T47D (cell line): ENCODE data around the gene UFD1.

Experiments used
- DNase-seq, 2 experiments: peaks; one replicate each; pipeline versions ENCODE4 v3.0.0 to v3.0.0-alpha.2; 2011 to 2012; ENCODE audit warnings: low read depth in 1 of 2, low spot score in 1 of 2
- JUND ChIP-seq: IDR thresholded peaks from 2 replicates; pipeline ENCODE4 v1.6.1; 2012; ENCODE audit warnings: low read depth
- in situ Hi-C: cut with HindIII; loops from 2 replicates; pipeline ENCODE4 v1.10.0; 2016; ENCODE audit warnings: low sequenced_read_pairs, low pct_unique_long_range_greater_than_20kb

Gene UFD1

GRCh38 chr22:19429950-19430889, 48.8 kb downstream of the UFD1 start:
- in situ Hi-C loops, result no loop called here
- no peak for TF ChIP-seq JUND
- no peak for DNase-seq

DNA sequence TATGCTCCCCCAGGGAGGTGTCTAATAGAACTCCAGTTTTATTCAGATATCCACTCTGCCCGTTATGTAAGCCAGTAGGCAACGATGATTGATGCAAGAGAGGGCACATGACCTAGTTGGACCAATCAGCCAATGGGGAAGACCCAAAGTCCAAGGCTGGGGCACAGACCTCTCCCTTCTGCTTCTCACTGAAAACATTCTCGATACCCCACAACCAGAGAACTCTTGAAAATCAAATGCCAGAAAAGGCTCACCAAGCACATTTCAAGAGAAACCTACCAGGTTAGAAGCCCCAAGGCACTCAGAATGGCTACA, 54.9 kb downstream of the UFD1 start:
- no peak for DNase-seq
- TF ChIP-seq JUND, result no peak
- in situ Hi-C loops, result no loop called here

- in situ Hi-C loops, result no loop called here
- DNase-seq, result no peak
- TF ChIP-seq JUND, result no peak
These were observed 56.3 kb downstream of the UFD1 start for GRCh38 chr22:19422440-19423301.

DNA sequence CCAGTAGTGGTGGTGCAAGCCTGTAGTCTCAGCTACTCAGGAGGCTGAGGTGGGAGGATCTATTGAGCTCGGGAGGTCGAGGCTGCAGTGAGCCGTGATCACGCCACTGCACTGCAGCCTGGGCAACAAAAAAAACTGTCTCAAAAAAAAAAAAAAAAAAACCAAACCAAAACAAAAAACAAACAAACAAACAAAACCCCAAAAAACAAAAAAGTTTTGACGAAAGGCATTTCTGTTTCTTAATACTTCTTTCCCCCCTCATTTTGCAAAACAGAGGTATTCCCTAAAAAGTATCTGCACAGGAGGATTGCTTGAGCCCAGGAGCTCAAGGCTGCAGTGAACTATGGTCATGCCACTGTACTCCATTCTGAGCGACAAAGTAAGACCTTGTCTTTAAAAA, 58.7 kb downstream of the UFD1 start:
- in situ Hi-C loops, result no loop called here
- no peak for TF ChIP-seq JUND
- DNase-seq, result no peak

GRCh38 chr22:19419464-19420178, 59.4 kb downstream of the UFD1 start:
- DNase-seq, result no peak
- in situ Hi-C loops, result no loop called here
- no peak for TF ChIP-seq JUND

- no peak for TF ChIP-seq JUND
- no peak for DNase-seq
- in situ Hi-C loops, result no loop called here
These were observed 59.9 kb downstream of the UFD1 start for GRCh38 chr22:19419086-19419463.

DNA sequence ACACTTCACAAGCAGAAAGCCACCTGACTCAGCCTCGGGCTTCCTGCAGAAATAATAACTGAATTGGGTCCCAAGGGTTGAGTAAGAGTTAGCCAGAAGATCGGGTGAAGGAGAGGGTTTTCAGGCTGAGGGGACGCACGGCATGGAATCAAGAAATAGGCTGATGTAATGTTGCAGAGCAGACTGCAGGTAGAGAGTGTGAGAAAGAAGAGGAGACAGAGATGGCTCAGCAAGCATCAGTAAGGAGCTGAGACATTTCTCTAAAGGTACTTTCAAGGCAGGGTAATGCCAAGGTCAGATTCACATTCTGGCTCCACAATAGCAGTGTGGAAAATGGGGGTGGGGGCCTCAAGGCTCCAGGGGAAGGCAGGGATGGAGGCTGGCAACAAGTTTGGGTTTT, 66.1 kb downstream of the UFD1 start:
- in situ Hi-C loops, result no loop called here
- no peak for DNase-seq
- no peak for TF ChIP-seq JUND

DNA sequence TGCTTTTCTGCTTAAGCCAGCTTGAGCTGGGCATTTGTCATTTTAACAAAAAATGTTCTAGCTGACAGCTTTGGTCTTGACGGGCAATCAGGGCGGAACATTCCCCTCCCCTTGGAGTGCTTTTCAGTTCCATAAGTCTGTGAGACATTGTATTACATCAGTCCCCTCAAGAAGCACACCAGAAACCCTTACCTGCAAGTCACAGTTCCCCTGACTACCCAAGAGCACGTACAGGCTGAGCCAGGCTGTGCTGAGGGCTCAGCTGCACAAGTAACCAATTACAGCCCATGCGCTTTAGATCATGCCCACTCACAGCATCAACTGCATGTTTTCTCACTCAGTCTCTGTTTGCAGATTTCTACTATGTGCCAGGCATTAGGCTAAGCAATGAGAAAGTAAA, 66.5 kb downstream of the UFD1 start:
- DNase-seq, result no peak
- no peak for TF ChIP-seq JUND
- in situ Hi-C loops, result no loop called here

DNA sequence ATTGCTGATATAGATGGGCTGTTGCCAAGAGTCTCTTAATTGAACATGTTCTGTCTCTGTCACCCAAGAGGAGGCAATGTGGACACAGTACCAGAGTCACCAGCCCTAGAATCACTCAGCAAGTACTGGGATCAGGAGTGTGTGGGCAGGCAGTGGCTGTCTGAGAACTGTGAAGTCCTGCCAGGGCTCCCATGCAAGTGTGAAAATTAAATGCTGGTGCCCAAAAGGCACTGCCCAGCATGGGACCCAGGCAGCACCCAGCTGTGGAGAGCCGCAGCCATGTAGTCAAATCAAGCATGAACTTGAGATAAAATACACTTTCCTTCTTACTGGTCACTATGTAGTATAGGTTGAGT, 67.3 kb downstream of the UFD1 start:
- no peak for TF ChIP-seq JUND
- no peak for DNase-seq
- in situ Hi-C loops, result no loop called here

DNA sequence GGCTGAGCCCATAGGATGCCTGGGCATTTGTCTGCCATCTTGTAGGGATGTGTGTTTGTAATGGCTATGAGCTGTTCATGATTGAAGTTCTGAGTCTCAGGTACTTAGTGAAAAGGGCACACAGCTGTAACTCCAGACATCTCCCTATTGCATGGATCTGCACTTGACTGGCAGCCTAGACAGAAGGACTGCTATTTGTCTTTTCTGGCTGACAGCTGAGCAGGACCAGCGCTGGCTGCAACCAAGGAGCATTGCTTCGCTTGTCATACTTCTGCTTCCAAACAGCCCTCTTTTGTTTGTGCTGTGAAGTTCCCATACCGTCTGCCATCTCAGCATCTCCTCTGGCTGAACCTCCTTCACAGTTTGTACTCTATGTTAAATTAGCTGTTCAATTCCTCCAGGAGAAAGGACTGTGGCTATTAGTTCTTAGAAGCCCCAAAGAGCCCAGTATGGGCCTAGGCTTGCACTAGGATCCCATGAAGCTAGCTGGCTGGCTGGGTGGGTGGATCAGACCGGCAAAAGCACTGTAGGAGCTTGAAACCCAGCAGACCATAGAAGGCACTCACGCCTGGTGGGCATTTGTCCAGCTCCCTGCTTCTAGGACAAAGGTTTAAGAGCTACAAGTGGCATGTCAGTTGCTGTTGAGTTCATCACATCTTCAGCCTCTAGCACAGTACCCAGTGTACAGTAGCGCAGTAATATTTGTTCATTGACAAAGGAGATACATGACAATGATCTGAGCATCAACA, 67.9 kb downstream of the UFD1 start:
- in situ Hi-C loops, result no loop called here
- TF ChIP-seq JUND, result no peak
- DNase-seq, result no peak

DNA sequence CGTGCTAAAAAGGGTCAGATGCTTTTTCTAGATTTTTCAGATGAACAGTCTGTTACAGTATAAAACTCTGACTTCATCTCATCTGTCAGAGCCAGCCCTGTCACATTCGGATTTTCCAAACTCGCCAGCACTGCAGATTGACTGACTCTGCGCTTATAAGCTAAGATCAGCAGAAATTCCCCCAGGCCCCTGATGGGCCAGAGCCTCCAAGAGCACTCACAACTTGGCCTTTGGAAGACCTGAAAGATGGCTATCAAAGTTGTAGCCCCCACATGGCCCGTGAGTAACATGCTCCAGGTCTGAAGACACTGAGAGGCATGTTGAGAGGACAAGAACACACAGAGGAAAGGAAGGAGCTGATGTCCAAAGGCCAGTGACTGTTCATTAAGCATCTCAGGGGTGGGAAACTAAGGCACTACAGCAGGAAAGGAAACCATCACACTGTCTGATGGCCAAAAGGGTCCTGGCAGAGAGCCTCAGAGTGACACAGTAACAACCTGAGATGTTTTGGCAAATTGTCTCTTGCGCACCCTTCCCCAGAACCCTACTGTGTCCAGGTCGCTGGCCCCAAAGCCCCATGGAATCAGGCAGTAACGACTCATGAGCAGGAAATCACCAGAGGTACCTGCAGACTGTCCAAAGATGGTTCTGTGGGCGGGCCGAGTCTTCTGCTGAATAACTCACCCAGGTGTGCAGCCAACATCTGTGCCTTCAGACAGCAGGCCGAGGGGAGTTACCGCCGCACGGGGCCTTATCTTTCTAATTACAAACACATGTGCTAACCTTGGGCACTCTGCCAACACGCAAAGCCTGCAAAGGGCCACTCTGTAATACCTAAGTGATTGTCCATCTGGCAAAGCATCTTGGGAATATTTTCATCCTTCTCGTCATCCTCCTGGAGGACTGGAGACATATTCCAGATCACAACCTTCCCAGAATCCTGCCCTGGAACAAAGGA, 71.1 kb downstream of the UFD1 start:
- no peak for TF ChIP-seq JUND
- no peak for DNase-seq
- in situ Hi-C loops, result no loop called here
